Measurements from ENCODE around the gene KSR2.

Gene KSR2

GRCh38 chr12:117998719-117999118 lies 29.9 kb upstream of the KSR2 start:
- H3K27me3 ChIP-seq (ENCODE audit: insufficient read depth, low read length) = no peaks in the 10 kb centered on the region
- no peak overlapping the region for H3K4me3 ChIP-seq (ENCODE audit: low read depth, low read length, poor library complexity, severe bottlenecking)
- H3K4me1 ChIP-seq (ENCODE audit: insufficient read depth, low read length, severe bottlenecking) = no peaks in the 10 kb centered on the region
- H3K36me3 ChIP-seq (ENCODE audit: insufficient read depth, low read length) = no peaks in the 10 kb centered on the region
- H3K9me2 ChIP-seq (ENCODE audit: low read depth, low read length) = no peaks in the 10 kb centered on the region
- no peak overlapping the region for H2AFZ ChIP-seq (ENCODE audit: low read length)
- H3K27ac ChIP-seq (ENCODE audit: low read depth, low read length, poor library complexity, severe bottlenecking) = no peak overlapping the region
- H3K79me2 ChIP-seq (ENCODE audit: insufficient read depth, low read length) = no peaks in the 10 kb centered on the region
- no peak overlapping the region for H3K9ac ChIP-seq (ENCODE audit: low read length)
- H4K20me1 ChIP-seq (ENCODE audit: insufficient read depth, low read length) = no peaks in the 10 kb centered on the region
- no peaks in the 10 kb centered on the region for H3F3A ChIP-seq (ENCODE audit: insufficient read depth, low read length)
- H3K9me3 ChIP-seq (ENCODE audit: low read length) = no peaks in the 10 kb centered on the region
- H3K4me2 ChIP-seq (ENCODE audit: low read length) = no peak overlapping the region
- TF ChIP-seq CTCF (IDR thresholded peaks at IDR 0.05; ENCODE audit: low read length) = no peak
- no peak for TF ChIP-seq EZH2 (IDR thresholded peaks at IDR 0.05; ENCODE audit: borderline replicate concordance, low read length)

- Histone ChIP-seq H3K9ac (ENCODE audit: low read length) (no peak overlapping the region), H3K79me2 (ENCODE audit: insufficient read depth, low read length) (no peaks in the 10 kb centered on the region), H4K20me1 (ENCODE audit: insufficient read depth, low read length) (no peaks in the 10 kb centered on the region), H3K9me2 (ENCODE audit: low read depth, low read length) (no peaks in the 10 kb centered on the region), H2AFZ (ENCODE audit: low read length) (no peak overlapping the region), H3K27me3 (ENCODE audit: insufficient read depth, low read length) (no peaks in the 10 kb centered on the region), H3K9me3 (ENCODE audit: low read length) (no peaks in the 10 kb centered on the region), H3K36me3 (ENCODE audit: insufficient read depth, low read length) (no peaks in the 10 kb centered on the region), H3K4me3 (ENCODE audit: low read depth, low read length, poor library complexity, severe bottlenecking) (no peak overlapping the region), H3K4me2 (ENCODE audit: low read length) (no peak overlapping the region), H3F3A (ENCODE audit: insufficient read depth, low read length) (no peaks in the 10 kb centered on the region), H3K4me1 (ENCODE audit: insufficient read depth, low read length, severe bottlenecking) (no peaks in the 10 kb centered on the region), H3K27ac (ENCODE audit: low read depth, low read length, poor library complexity, severe bottlenecking) (no peak overlapping the region)
- TF ChIP-seq CTCF (IDR thresholded peaks at IDR 0.05; ENCODE audit: low read length) = no peak
- TF ChIP-seq EZH2 (IDR thresholded peaks at IDR 0.05; ENCODE audit: borderline replicate concordance, low read length) = no peak
These were observed 26.0 kb upstream of the KSR2 start for GRCh38 chr12:117994551-117995438.

GRCh38 chr12:117986705-117987469 lies 18.1 kb upstream of the KSR2 start:
- H3K9ac ChIP-seq (ENCODE audit: low read length) = no peak overlapping the region
- no peaks in the 10 kb centered on the region for H3K36me3 ChIP-seq (ENCODE audit: insufficient read depth, low read length)
- no peak overlapping the region for H2AFZ ChIP-seq (ENCODE audit: low read length)
- no peaks in the 10 kb centered on the region for H3K4me1 ChIP-seq (ENCODE audit: insufficient read depth, low read length, severe bottlenecking)
- H3K9me2 ChIP-seq (ENCODE audit: low read depth, low read length) = no peaks in the 10 kb centered on the region
- H3F3A ChIP-seq (ENCODE audit: insufficient read depth, low read length) = no peaks in the 10 kb centered on the region
- no peak overlapping the region for H3K27ac ChIP-seq (ENCODE audit: low read depth, low read length, poor library complexity, severe bottlenecking)
- no peaks in the 10 kb centered on the region for H4K20me1 ChIP-seq (ENCODE audit: insufficient read depth, low read length)
- TF ChIP-seq CTCF (IDR thresholded peaks at IDR 0.05; ENCODE audit: low read length) = no peak
- TF ChIP-seq EZH2 (IDR thresholded peaks at IDR 0.05; ENCODE audit: borderline replicate concordance, low read length) = no peak
- no peak overlapping the region for H3K4me2 ChIP-seq (ENCODE audit: low read length)
- H3K79me2 ChIP-seq (ENCODE audit: insufficient read depth, low read length) = no peaks in the 10 kb centered on the region
- H3K27me3 ChIP-seq (ENCODE audit: insufficient read depth, low read length) = 0 out of 2 replicates have a peak, but pooled peaks cover 3% of the 10 kb centered on the region
- H3K4me3 ChIP-seq (ENCODE audit: low read depth, low read length, poor library complexity, severe bottlenecking) = no peak overlapping the region
- H3K9me3 ChIP-seq (ENCODE audit: low read length) = 0 out of 2 replicates have a peak, but pooled peaks cover 2% of the 10 kb centered on the region
